GM12892 (cell line): ENCODE data around the gene HBG2.

Experiments used
- POLR2A ChIP-seq: IDR thresholded peaks from 2 replicates; pipeline ENCODE4 v1.6.1; 2011; ENCODE audit warnings: low read depth, low read length, control low read depth
- POLR2AphosphoS5 ChIP-seq: IDR thresholded peaks from 2 replicates; pipeline ENCODE4 v1.6.1; 2011; ENCODE audit warnings: low read depth, low read length, control low read depth
- TAF1 ChIP-seq: IDR thresholded peaks from 2 replicates; pipeline ENCODE4 v1.6.1; 2011; ENCODE audit warnings: low read depth, mild to moderate bottlenecking, control low read depth, low read length, borderline replicate concordance

DNA sequence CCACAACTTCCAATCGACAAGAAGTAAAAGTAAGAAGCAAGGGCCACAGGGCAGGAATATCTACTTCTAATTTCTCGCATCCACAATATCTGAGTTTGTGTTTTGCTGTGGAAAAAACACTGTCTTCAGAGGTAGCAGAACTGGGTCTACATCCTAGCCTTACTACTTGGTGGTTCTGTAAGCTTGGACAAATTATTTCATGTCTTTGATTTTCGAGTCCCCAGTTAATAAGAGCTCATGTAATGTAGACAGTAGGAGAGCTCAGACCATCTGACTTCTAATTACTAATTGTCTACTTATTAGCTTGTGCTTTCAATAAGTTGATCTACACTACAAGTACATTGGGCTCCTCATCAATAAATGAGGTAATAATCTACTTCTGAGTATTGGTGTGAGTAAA lies 28.5 kb upstream of the HBG2 start:
- TF ChIP-seq POLR2AphosphoS5 (no peak), POLR2A (no peak), TAF1 (no peak)
